B cell (primary cell): ENCODE measurements around the gene LKAAEAR1. TPM values are rescaled to one million over a fixed set of nuclear protein-coding genes. Genes with fewer than 3 reads are reported as not detected.

Source experiments
- ATAC-seq: fragments of 200-7000 bp; cut with Tn5 transposase; one replicate; pipeline ENCODE4 v1.10.0; 2021; ENCODE audit warnings: low read depth, mild to moderate bottlenecking, moderate number of reproducible peaks, moderate library complexity
- CTCF ChIA-PET: fragments of 350-600 bp; sonication (Branson Sonifier 250); formaldehyde crosslinking; loops from one replicate; lab custom pipeline; 2021; ENCODE audit warnings: antibody characterized with exemption, inconsistent platforms; lab: Charles Lee
- POLR2A ChIA-PET: fragments of 350-600 bp; sonication (Branson Sonifier 250); formaldehyde crosslinking; loops from one replicate; lab custom pipeline; 2021; ENCODE audit warnings: antibody characterized with exemption; lab: Charles Lee
- DNase-seq: peaks from one replicate; pipeline ENCODE4 v3.0.0; 2013
- H2AFZ ChIP-seq: 2 replicates; pipeline ENCODE4 v1.6.1; 2012; ENCODE audit warnings: mild to moderate bottlenecking, low read depth, low read length; ENCODE audit not compliant: insufficient read depth, poor library complexity, severe bottlenecking
- H3K27ac ChIP-seq, 2 donors: 1 replicate in 1 of 2; 2 replicates in 1 of 2; pipeline ENCODE4 v1.5.1; 2012 to 2013; ENCODE audit warnings: low read length in 2 of 2, mild to moderate bottlenecking in 2 of 2, moderate library complexity in 1 of 2
- H3K27me3 ChIP-seq, 4 experiments: fragments of 200-600 bp in 1 of 4; sonication (generic) in 1 of 4; replicated peaks in 1 of 4; 1 replicate in 2 of 4; 2 replicates in 2 of 4; pipeline versions ENCODE4 v1.6.1 to v1.7.0; 2013 to 2016; ENCODE audit warnings: low read length in 3 of 4, mild to moderate bottlenecking in 2 of 4, mixed read lengths in 1 of 4, moderate library complexity in 1 of 4; ENCODE audit not compliant: insufficient read depth in 4 of 4, control insufficient read depth in 3 of 4; ENCODE audit errors: control extremely low read depth in 1 of 4
- H3K36me3 ChIP-seq, 2 experiments: replicated peaks in 1 of 2; 1 replicate in 1 of 2; 2 replicates in 1 of 2; pipeline versions ENCODE4 v1.6.1 to v1.7.1; 2013; ENCODE audit warnings: low read length in 1 of 2; ENCODE audit not compliant: insufficient read depth in 2 of 2, control insufficient read depth in 1 of 2; ENCODE audit errors: control extremely low read depth in 1 of 2, extremely low read depth in 1 of 2
- H3K4me1 ChIP-seq, 2 donors: fragments of 200-600 bp in 1 of 2; sonication (generic) in 1 of 2; 1 replicate in 1 of 2; 2 replicates in 1 of 2; pipeline versions ENCODE4 v1.5.1 to v1.6.1; 2013 to 2017; ENCODE audit warnings: low read length in 2 of 2; ENCODE audit not compliant: control insufficient read depth in 2 of 2, insufficient read depth in 2 of 2
- H3K4me2 ChIP-seq: replicated peaks from 2 replicates; pipeline ENCODE3; 2012; ENCODE audit warnings: mild to moderate bottlenecking, low read depth, low read length; ENCODE audit not compliant: poor library complexity, severe bottlenecking
- H3K4me3 ChIP-seq, 5 experiments: fragments of 200-600 bp in 1 of 5; sonication (generic) in 1 of 5; 1 replicate in 3 of 5; 2 replicates in 2 of 5; pipeline versions ENCODE4 v1.5.1 to v1.7.0; 2011 to 2016; ENCODE audit warnings: low read length in 4 of 5, mild to moderate bottlenecking in 4 of 5, low read depth in 2 of 5, control low read depth in 1 of 5, moderate library complexity in 1 of 5; ENCODE audit not compliant: insufficient read depth in 1 of 5; ENCODE audit errors: control extremely low read depth in 1 of 5, extremely low read depth in 1 of 5
- H3K79me2 ChIP-seq: fragments of 200-600 bp; sonication (generic); one replicate; pipeline ENCODE4 v1.6.0; 2016; ENCODE audit warnings: low read length; ENCODE audit not compliant: control insufficient read depth, insufficient read depth
- H3K9ac ChIP-seq: fragments of 200-600 bp; sonication (generic); 2 replicates; pipeline ENCODE4 v1.6.1; 2017; ENCODE audit warnings: mild to moderate bottlenecking, low read length, moderate library complexity
- H3K9me3 ChIP-seq, 3 donors: one replicate each; pipeline versions ENCODE4 v1.6.1 to v1.7.1; 2013; ENCODE audit warnings: low read length in 2 of 3; ENCODE audit not compliant: control insufficient read depth in 2 of 3, insufficient read depth in 1 of 3; ENCODE audit errors: control extremely low read depth in 1 of 3
- H4K20me1 ChIP-seq: 2 replicates; pipeline ENCODE4 v1.6.0; 2012; ENCODE audit warnings: mild to moderate bottlenecking, low read length; ENCODE audit not compliant: insufficient read depth, control insufficient read depth, poor library complexity, severe bottlenecking
- H3K27ac Mint-ChIP-seq: one replicate; pipeline ENCODE4 v1.8.0; 2021; ENCODE audit warnings: mixed read lengths
- H3K27me3 Mint-ChIP-seq: one replicate; pipeline ENCODE4 v1.8.0; 2021; ENCODE audit warnings: mixed read lengths
- H3K4me1 Mint-ChIP-seq: one replicate; pipeline ENCODE4 v1.8.0; 2021; ENCODE audit warnings: mixed read lengths
- H3K4me3 Mint-ChIP-seq: one replicate; pipeline ENCODE4 v1.8.0; 2021; ENCODE audit warnings: mixed read lengths
- H3K9me3 Mint-ChIP-seq: one replicate; pipeline ENCODE4 v1.8.0; 2022; ENCODE audit warnings: mixed read lengths; ENCODE audit not compliant: insufficient read depth
- EZH2 ChIP-seq: IDR thresholded peaks from 2 replicates; pipeline ENCODE4 v1.6.1; 2012; ENCODE audit warnings: borderline replicate concordance, low read depth, mild to moderate bottlenecking, moderate library complexity, low read length; ENCODE audit not compliant: insufficient read depth, poor library complexity, severe bottlenecking
- WGBS: methylation state at CpG from one replicate; pipeline ENCODE4 v1.1.5; 2013; ENCODE audit warnings: missing lambda C conversion rate; ENCODE audit not compliant: insufficient coverage; 5-methylcytosine and 5-hydroxymethylcytosine counted together
- intact Hi-C: fragments of 100-400 bp; cut with micrococcal nuclease; formaldehyde crosslinking; loops from one replicate; pipeline ENCODE4 v1.10.0; 2022
- polyA plus RNA-seq: library from polyadenylated mRNA; depleted of rRNA; stranded (reverse); fragments of >200 nt; gene quantifications from 2 replicates; pipeline ENCODE4 v1.2.3, GENCODE V29; 2012
- total RNA-seq, 2 donors: library from RNA; stranded (reverse); fragments of 120-200 nt in 1 of 2; gene quantifications; 1 replicate in 1 of 2; 2 replicates in 1 of 2; pipeline versions ENCODE4 v1.2.3 to v1.2.4, GENCODE V29; 2013 to 2022
- TF ChIP-seq, protein P1 (sequence below): fragments of 200-600 bp; IDR thresholded peaks from one replicate; pipeline ENCODE4 v1.8.0; 2022; ENCODE audit warnings: antibody characterized with exemption, mild to moderate bottlenecking

LKAAEAR1 gene
- total and polyA plus RNA-seq, 2 donors (not counting 1 experiment from before 2014, with no cell fraction given): 1.9 TPM; not detected in 1

GRCh38 chr20:64092258-64093012, 8.2 kb upstream of the LKAAEAR1 start:
- peaks cover 6% of the 10 kb centered on the region for H3K27me3 Mint-ChIP-seq
- DNase-seq: no peak
- H2AFZ ChIP-seq: no peak overlapping the region
- intact Hi-C loops: no loop called here
- H3K4me3 ChIP-seq: no peak overlapping the region
- ATAC-seq: no peak
- H3K4me2 ChIP-seq: no peak overlapping the region
- no peak for TF ChIP-seq EZH2
- TF ChIP-seq, protein P1, sequence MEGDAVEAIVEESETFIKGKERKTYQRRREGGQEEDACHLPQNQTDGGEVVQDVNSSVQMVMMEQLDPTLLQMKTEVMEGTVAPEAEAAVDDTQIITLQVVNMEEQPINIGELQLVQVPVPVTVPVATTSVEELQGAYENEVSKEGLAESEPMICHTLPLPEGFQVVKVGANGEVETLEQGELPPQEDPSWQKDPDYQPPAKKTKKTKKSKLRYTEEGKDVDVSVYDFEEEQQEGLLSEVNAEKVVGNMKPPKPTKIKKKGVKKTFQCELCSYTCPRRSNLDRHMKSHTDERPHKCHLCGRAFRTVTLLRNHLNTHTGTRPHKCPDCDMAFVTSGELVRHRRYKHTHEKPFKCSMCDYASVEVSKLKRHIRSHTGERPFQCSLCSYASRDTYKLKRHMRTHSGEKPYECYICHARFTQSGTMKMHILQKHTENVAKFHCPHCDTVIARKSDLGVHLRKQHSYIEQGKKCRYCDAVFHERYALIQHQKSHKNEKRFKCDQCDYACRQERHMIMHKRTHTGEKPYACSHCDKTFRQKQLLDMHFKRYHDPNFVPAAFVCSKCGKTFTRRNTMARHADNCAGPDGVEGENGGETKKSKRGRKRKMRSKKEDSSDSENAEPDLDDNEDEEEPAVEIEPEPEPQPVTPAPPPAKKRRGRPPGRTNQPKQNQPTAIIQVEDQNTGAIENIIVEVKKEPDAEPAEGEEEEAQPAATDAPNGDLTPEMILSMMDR: no peak
- ChIA-PET POLR2A (no interaction called here), CTCF (no interaction called here)
- H3K27me3 ChIP-seq: peaks cover 0 to 4% (median 0%) of the 10 kb centered on the region in 4 experiments
- no peak overlapping the region for H3K27ac ChIP-seq
- H3K9ac ChIP-seq: no peak overlapping the region
- H3K27ac Mint-ChIP-seq: peak overlapping the region; percentile 41
- H4K20me1 ChIP-seq: no peaks in the 10 kb centered on the region
- peaks cover 0 to 14% of the 10 kb centered on the region in 2 donors for H3K4me1 ChIP-seq
- peak overlapping the region; percentile 64 for H3K4me3 Mint-ChIP-seq
- peaks cover 28% of the 10 kb centered on the region for H3K4me1 Mint-ChIP-seq
- WGBS: 82% methylated on average over 27 of the region's 27 CpGs
- H3K9me3 ChIP-seq: peaks cover 0 to 12% (median 0%) of the 10 kb centered on the region in 3 donors
- peaks cover 3% of the 10 kb centered on the region for H3K9me3 Mint-ChIP-seq
- no peaks in the 10 kb centered on the region for H3K36me3 ChIP-seq
- H3K79me2 ChIP-seq: peaks cover 4% of the 10 kb centered on the region

DNA sequence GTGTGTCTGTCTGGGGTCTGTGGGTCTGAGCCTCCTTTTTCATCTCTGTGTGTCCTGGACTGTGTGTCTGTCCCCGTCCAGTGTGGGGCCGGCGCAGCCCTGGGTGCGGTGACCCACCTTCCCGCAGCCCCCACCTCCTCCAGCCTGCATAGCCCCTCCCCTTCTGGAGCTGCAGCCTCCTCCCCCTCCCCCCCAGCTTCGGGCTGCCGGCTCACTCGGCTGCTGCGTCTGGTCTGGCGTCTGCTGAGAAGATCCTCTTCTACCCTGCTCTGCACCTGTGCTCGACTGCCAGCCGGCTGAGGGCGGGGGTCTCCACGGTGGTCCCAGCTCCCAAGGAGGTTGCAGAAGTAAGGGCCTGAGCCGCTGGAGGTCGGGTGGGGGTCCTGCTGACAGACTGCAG, 7.6 kb upstream of the LKAAEAR1 start:
- no peak overlapping the region for H3K9ac ChIP-seq
- ATAC-seq: no peak
- peaks cover 27% of the 10 kb centered on the region for H3K4me1 Mint-ChIP-seq

More for the DNA sequence above, 7.6 kb upstream of the LKAAEAR1 start:
- intact Hi-C loops: no loop called here
- no peak overlapping the region for H2AFZ ChIP-seq
- Mint-ChIP-seq H3K27ac (no peak overlapping the region), H3K9me3 (peaks cover under 1% of the 10 kb centered on the region), H3K4me3 (no peak overlapping the region), H3K27me3 (peaks cover 6% of the 10 kb centered on the region)
- H3K9me3 ChIP-seq: peaks cover 0 to 15% (median 0%) of the 10 kb centered on the region in 3 donors
- no peak overlapping the region for H3K4me3 ChIP-seq
- no peak overlapping the region for H3K27ac ChIP-seq
- peaks cover 0 to 4% (median 0%) of the 10 kb centered on the region in 4 experiments for H3K27me3 ChIP-seq
- no peaks in the 10 kb centered on the region for H4K20me1 ChIP-seq
- TF ChIP-seq, protein P1: no peak
- no peak for TF ChIP-seq EZH2
- peaks cover 0 to 14% of the 10 kb centered on the region in 2 donors for H3K4me1 ChIP-seq
- ChIA-PET CTCF (no interaction called here), POLR2A (no interaction called here)
- H3K36me3 ChIP-seq: no peaks in the 10 kb centered on the region
- no peak overlapping the region for H3K4me2 ChIP-seq
- H3K79me2 ChIP-seq: peaks cover 4% of the 10 kb centered on the region
- WGBS: 33% methylated on average over 11 of the region's 16 CpGs
- DNase-seq: no peak
